KMS-11 (cell line): Measurements from ENCODE around the gene ZNF23.

ENCODE experiments used
- H2AFZ ChIP-seq: fragments of 200-600 bp; sonication (generic); 2 replicates; pipeline ENCODE4 v1.6.1; 2016; ENCODE audit warnings: antibody characterized with exemption, mixed run types, low read depth
- H3K27ac ChIP-seq: fragments of 200-600 bp; sonication (generic); 2 replicates; pipeline ENCODE4 v1.6.1; 2016; ENCODE audit warnings: mild to moderate bottlenecking, mixed run types
- H3K27me3 ChIP-seq: fragments of 200-600 bp; sonication (generic); 2 replicates; pipeline ENCODE4 v1.6.1; 2017; ENCODE audit warnings: mild to moderate bottlenecking, low read depth, mixed run types, moderate library complexity; ENCODE audit not compliant: insufficient read depth
- H3K36me3 ChIP-seq: fragments of 200-600 bp; sonication (generic); 2 replicates; pipeline ENCODE4 v1.6.1; 2017; ENCODE audit warnings: mild to moderate bottlenecking, mixed run types; ENCODE audit not compliant: insufficient read depth
- H3K4me1 ChIP-seq: fragments of 200-600 bp; sonication (generic); 2 replicates; pipeline ENCODE4 v1.6.1; 2016; ENCODE audit warnings: mild to moderate bottlenecking, low read depth, mixed run types; ENCODE audit not compliant: poor library complexity, severe bottlenecking
- H3K4me2 ChIP-seq: fragments of 200-600 bp; sonication (generic); 2 replicates; pipeline ENCODE4 v1.7.0; 2016; ENCODE audit warnings: mild to moderate bottlenecking, mixed run types
- H3K4me3 ChIP-seq: fragments of 200-600 bp; sonication (generic); IDR thresholded peaks from 2 replicates; pipeline ENCODE4 v1.6.1; 2017; ENCODE audit warnings: low read depth, low read length, mixed read lengths; ENCODE audit not compliant: insufficient read depth
- H3K79me2 ChIP-seq: fragments of 200-600 bp; sonication (generic); 2 replicates; pipeline ENCODE4 v1.6.1; 2016; ENCODE audit warnings: low read depth, mixed run types; ENCODE audit not compliant: insufficient read depth
- H3K9ac ChIP-seq: fragments of 200-600 bp; sonication (generic); 2 replicates; pipeline ENCODE4 v1.6.1; 2016; ENCODE audit warnings: mild to moderate bottlenecking, mixed run types
- H4K20me1 ChIP-seq: fragments of 200-600 bp; sonication (generic); 2 replicates; pipeline ENCODE4 v1.6.1; 2016; ENCODE audit warnings: mild to moderate bottlenecking, mixed run types; ENCODE audit not compliant: insufficient read depth
- TF ChIP-seq, protein P1 (sequence below): fragments of 200-600 bp; sonication (generic); conservative IDR thresholded peaks from 2 replicates; pipeline ENCODE4 v1.6.1; 2017; ENCODE audit warnings: low read depth, mild to moderate bottlenecking, antibody characterized with exemption, low read length, moderate library complexity, mixed read lengths

Gene ZNF23

GRCh38 chr16:71423016-71423415 is 39.0 kb downstream of the ZNF23 start:
- H3K79me2 ChIP-seq, result no peaks in the 10 kb centered on the region
- H3K36me3 ChIP-seq, result no peaks in the 10 kb centered on the region
- TF ChIP-seq, protein P1, sequence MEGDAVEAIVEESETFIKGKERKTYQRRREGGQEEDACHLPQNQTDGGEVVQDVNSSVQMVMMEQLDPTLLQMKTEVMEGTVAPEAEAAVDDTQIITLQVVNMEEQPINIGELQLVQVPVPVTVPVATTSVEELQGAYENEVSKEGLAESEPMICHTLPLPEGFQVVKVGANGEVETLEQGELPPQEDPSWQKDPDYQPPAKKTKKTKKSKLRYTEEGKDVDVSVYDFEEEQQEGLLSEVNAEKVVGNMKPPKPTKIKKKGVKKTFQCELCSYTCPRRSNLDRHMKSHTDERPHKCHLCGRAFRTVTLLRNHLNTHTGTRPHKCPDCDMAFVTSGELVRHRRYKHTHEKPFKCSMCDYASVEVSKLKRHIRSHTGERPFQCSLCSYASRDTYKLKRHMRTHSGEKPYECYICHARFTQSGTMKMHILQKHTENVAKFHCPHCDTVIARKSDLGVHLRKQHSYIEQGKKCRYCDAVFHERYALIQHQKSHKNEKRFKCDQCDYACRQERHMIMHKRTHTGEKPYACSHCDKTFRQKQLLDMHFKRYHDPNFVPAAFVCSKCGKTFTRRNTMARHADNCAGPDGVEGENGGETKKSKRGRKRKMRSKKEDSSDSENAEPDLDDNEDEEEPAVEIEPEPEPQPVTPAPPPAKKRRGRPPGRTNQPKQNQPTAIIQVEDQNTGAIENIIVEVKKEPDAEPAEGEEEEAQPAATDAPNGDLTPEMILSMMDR, result no peak
- H3K9ac ChIP-seq, result no peak overlapping the region
- H3K4me1 ChIP-seq, result no peaks in the 10 kb centered on the region
- H2AFZ ChIP-seq, result no peak overlapping the region
- no peaks in the 10 kb centered on the region for H4K20me1 ChIP-seq
- no peaks in the 10 kb centered on the region for H3K27me3 ChIP-seq
- H3K27ac ChIP-seq, result no peak overlapping the region
- no peak overlapping the region for H3K4me2 ChIP-seq
- H3K4me3 ChIP-seq, result no peak overlapping the region

DNA sequence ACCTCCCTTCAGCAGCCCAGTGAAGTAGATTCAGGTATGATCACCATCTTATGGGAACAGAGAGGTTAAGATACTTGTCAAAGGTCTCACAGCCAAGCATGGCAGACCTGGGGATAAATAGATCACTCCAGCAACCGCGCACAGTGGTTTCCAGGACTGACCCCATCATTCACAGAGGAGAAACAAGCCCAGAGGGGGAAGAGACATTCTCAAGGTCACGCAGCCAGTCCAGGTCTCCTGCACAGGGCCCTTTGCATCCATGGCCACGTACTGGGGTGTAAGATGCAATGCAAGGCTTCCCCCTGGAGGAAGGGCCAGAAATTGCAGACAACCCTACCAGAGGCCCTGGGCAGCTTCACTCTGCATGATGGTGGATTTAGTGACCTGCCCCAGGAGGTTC is 40.1 kb downstream of the ZNF23 start:
- TF ChIP-seq, protein P1, result 0 out of 2 replicates have a peak, but pooled peaks have one; percentile 41
- H2AFZ ChIP-seq, result no peak overlapping the region
- no peak overlapping the region for H3K4me3 ChIP-seq
- no peak overlapping the region for H3K9ac ChIP-seq
- no peaks in the 10 kb centered on the region for H3K27me3 ChIP-seq
- peaks cover under 1% of the 10 kb centered on the region for H3K4me1 ChIP-seq
- no peaks in the 10 kb centered on the region for H4K20me1 ChIP-seq
- H3K27ac ChIP-seq, result no peak overlapping the region
- H3K4me2 ChIP-seq, result no peak overlapping the region
- H3K36me3 ChIP-seq, result no peaks in the 10 kb centered on the region
- H3K79me2 ChIP-seq, result no peaks in the 10 kb centered on the region

GRCh38 chr16:71414038-71414437 is 48.0 kb downstream of the ZNF23 start:
- Histone ChIP-seq H3K9ac (no peak overlapping the region), H3K27me3 (no peaks in the 10 kb centered on the region; the same call in 1 of the 2 replicates), H3K4me2 (no peak overlapping the region), H3K36me3 (no peaks in the 10 kb centered on the region), H3K4me1 (peaks cover 6% of the 10 kb centered on the region), H3K79me2 (no peaks in the 10 kb centered on the region), H4K20me1 (no peaks in the 10 kb centered on the region), H3K4me3 (no peak overlapping the region), H2AFZ (no peak overlapping the region), H3K27ac (no peak overlapping the region)
- TF ChIP-seq, protein P1, result no peak

- H3K27me3 ChIP-seq, result no peaks in the 10 kb centered on the region; the same call in 1 of the 2 replicates
- no peak overlapping the region for H3K9ac ChIP-seq
- TF ChIP-seq, protein P1, result no peak
- no peaks in the 10 kb centered on the region for H4K20me1 ChIP-seq
- H3K4me2 ChIP-seq, result no peak overlapping the region
- no peaks in the 10 kb centered on the region for H3K36me3 ChIP-seq
- H3K79me2 ChIP-seq, result no peaks in the 10 kb centered on the region
- H2AFZ ChIP-seq, result no peak overlapping the region
- H3K27ac ChIP-seq, result no peak overlapping the region
- no peak overlapping the region for H3K4me3 ChIP-seq
- H3K4me1 ChIP-seq, result peaks cover 6% of the 10 kb centered on the region
Observed at GRCh38 chr16:71413341-71413740, 48.7 kb downstream of the ZNF23 start.
